Spleen (tissue), 11 donors: Measurements from ENCODE around the gene ATL3. TPM values are rescaled to one million over a fixed set of nuclear protein-coding genes. Genes with fewer than 3 reads are reported as not detected.
A peak's percentile ranks its signal among the peaks of the same experiment; 100 is the strongest.

Source experiments
- DNase-seq: peaks from one replicate; pipeline ENCODE4 v3.0.0-alpha.2; 2020
- H3K27ac ChIP-seq, 8 donors: fragments of 200-600 bp; sonication (generic) in 7 of 8; 1 replicate in 4 of 8; 2 replicates in 4 of 8; pipeline versions ENCODE4 v1.5.0 to v1.8.0; 2016 to 2021; ENCODE audit warnings: inconsistent platforms in 4 of 8, mild to moderate bottlenecking in 4 of 8, moderate library complexity in 1 of 8
- H3K27me3 ChIP-seq, 7 donors: fragments of 200-600 bp; sonication (generic) in 6 of 7; replicated peaks in 1 of 7; 1 replicate in 4 of 7; 2 replicates in 3 of 7; pipeline versions ENCODE4 v1.5.0 to v1.8.0; 2016 to 2021; ENCODE audit warnings: inconsistent platforms in 3 of 7, mild to moderate bottlenecking in 1 of 7
- H3K36me3 ChIP-seq, 6 donors: fragments of 200-600 bp; sonication (generic) in 5 of 6; 1 replicate in 4 of 6; 2 replicates in 2 of 6; pipeline versions ENCODE4 v1.5.0 to v1.8.0; 2016 to 2021; ENCODE audit warnings: inconsistent platforms in 2 of 6
- H3K4me1 ChIP-seq, 6 donors: fragments of 200-600 bp; sonication (generic) in 5 of 6; 1 replicate in 3 of 6; 2 replicates in 3 of 6; pipeline versions ENCODE4 v1.5.0 to v1.8.0; 2016 to 2021; ENCODE audit warnings: inconsistent platforms in 3 of 6
- H3K4me3 ChIP-seq, 8 donors: fragments of 200-600 bp; sonication (generic) in 7 of 8; 1 replicate in 4 of 8; 2 replicates in 4 of 8; pipeline versions ENCODE4 v1.5.0 to v1.8.0; 2016 to 2021; ENCODE audit warnings: inconsistent platforms in 4 of 8, mild to moderate bottlenecking in 4 of 8, moderate library complexity in 2 of 8
- H3K9me3 ChIP-seq, 8 donors: fragments of 200-600 bp; sonication (generic) in 7 of 8; 1 replicate in 4 of 8; 2 replicates in 4 of 8; pipeline versions ENCODE4 v1.5.0 to v1.8.0; 2016 to 2021; ENCODE audit warnings: inconsistent platforms in 4 of 8
- CTCF ChIP-seq, 11 experiments: fragments of 200-600 bp in 7 of 11; fragments of 450-650 bp in 4 of 11; sonication (generic) in 4 of 11; IDR thresholded peaks in 8 of 11; conservative IDR thresholded peaks in 3 of 11; 1 replicate in 7 of 11; 2 replicates in 4 of 11; pipeline versions ENCODE4 v1.4.0 to v1.8.0; 2016 to 2021; ENCODE audit warnings: antibody characterized with exemption in 11 of 11, inconsistent platforms in 4 of 11, mild to moderate bottlenecking in 1 of 11
- POLR2A ChIP-seq, 3 donors: fragments of 450-650 bp; IDR thresholded peaks; one replicate each; pipeline ENCODE4 v1.5.1; 2017; ENCODE audit warnings: antibody characterized with exemption in 3 of 3, mild to moderate bottlenecking in 1 of 3
- POLR2AphosphoS5 ChIP-seq, 3 donors: sonication (generic); formaldehyde crosslinking; IDR thresholded peaks; one replicate each; pipeline ENCODE4 v1.5.1; 2017; ENCODE audit warnings: antibody characterized with exemption in 3 of 3
- WGBS, 5 donors: extraction: QIAGEN DNeasy Blood & Tissue Kit in 3 of 5; methylation state at CpG; one replicate each; pipeline versions ENCODE4 v1.1.5 to v1.1.7; 2013 to 2018; 5-methylcytosine and 5-hydroxymethylcytosine counted together
- intact Hi-C: fragments of 100-400 bp; cut with DNase I; formaldehyde crosslinking; loops from one replicate; pipeline ENCODE4 v1.15.0; 2023; ENCODE audit warnings: low total_unique reads
- polyA plus RNA-seq, 3 donors: library from polyadenylated mRNA; stranded (reverse); fragments of 200-250 nt; gene quantifications; one replicate each; pipeline ENCODE4 v1.2.1, GENCODE V29; 2013
- total RNA-seq, 7 donors: library from RNA; depleted of rRNA in 3 of 7; stranded (reverse); fragments of >200 nt in 3 of 7; fragmentation: NEBNext Ultra II Directional in 4 of 7; extraction: Animal tissue kit (Norgen Biotek cat#: 25700) in 4 of 7; gene quantifications; one replicate each; pipeline versions ENCODE4 v1.1.0 to v1.2.1, GENCODE V29; 2016 to 2021
- donor health status: healthy with polysubstance abuse.
- donor health status: DM: no; HTN: no; CAD: no; lungs with moderate emphysema.
- donor health status: DM: no; HTN: no; CAD: no.
- donor health status: Bipolar disorder and iron deficiency.
- donor health status: healthy.
- donor health status: DM: no; HTN: no; CAD: no.
- donor health status: DM: yes; HTN: yes; CAD: no.

Gene ATL3
- total and polyA plus RNA-seq, 10 donors, result 5.7 to 58.5 (median 44.7) TPM

- peak overlapping the region in 6 of 8 donors; percentile 92 to 98 (median 96) for H3K27ac ChIP-seq
Observed at GRCh38 chr11:63672156-63672463, 934 bp upstream of the ATL3 start.

GRCh38 chr11:63670433-63671321 is 499 bp downstream of the ATL3 start:
- intact Hi-C loops, result no loop called here
- peak overlapping the region; percentile 92 to 99 (median 97) for H3K27ac ChIP-seq
- peaks cover 12 to 60% (median 47%) of the 10 kb centered on the region in 6 donors for H3K4me1 ChIP-seq
- TF ChIP-seq POLR2AphosphoS5 (IDR thresholded peaks at IDR 0.05), result no peak
- TF ChIP-seq CTCF (IDR thresholded peaks at IDR 0.05 in 8 of 11, conservative IDR thresholded peaks at IDR 0.05 in 3 of 11), result peak in 5 of 11 experiments; percentile 38 to 50 (median 44)
- peaks cover 0 to 14% (median 0%) of the 10 kb centered on the region in 6 donors for H3K36me3 ChIP-seq
- peak; percentile 90 for DNase-seq
- no peaks in the 10 kb centered on the region for H3K27me3 ChIP-seq
- H3K9me3 ChIP-seq, result no peaks in the 10 kb centered on the region
- peak overlapping the region; percentile 79 to 94 (median 86) for H3K4me3 ChIP-seq
- 1 to 7% (median 2%) methylated on average over 20 to 63 of the region's 63 CpGs for WGBS, 5 donors

More at GRCh38 chr11:63672156-63672463, 934 bp upstream of the ATL3 start:
- Histone ChIP-seq H3K9me3 (no peaks in the 10 kb centered on the region), H3K4me3 (peak overlapping the region in 1 of 8 donors; percentile 94), H3K36me3 (peaks cover 0 to 11% (median 0%) of the 10 kb centered on the region in 6 donors), H3K27me3 (no peaks in the 10 kb centered on the region), H3K4me1 (peaks cover 12 to 47% (median 40%) of the 10 kb centered on the region in 6 donors)
- intact Hi-C loops, result no loop called here
- DNase-seq, result no peak
- TF ChIP-seq CTCF (IDR thresholded peaks at IDR 0.05 in 8 of 11, conservative IDR thresholded peaks at IDR 0.05 in 3 of 11), result no peak
- TF ChIP-seq POLR2AphosphoS5 (IDR thresholded peaks at IDR 0.05), result no peak
- TF ChIP-seq POLR2A (IDR thresholded peaks at IDR 0.05), result no peak
- 95 to 98% (median 98%) methylated on average over 16 of the region's 16 CpGs for WGBS, 5 donors

DNA sequence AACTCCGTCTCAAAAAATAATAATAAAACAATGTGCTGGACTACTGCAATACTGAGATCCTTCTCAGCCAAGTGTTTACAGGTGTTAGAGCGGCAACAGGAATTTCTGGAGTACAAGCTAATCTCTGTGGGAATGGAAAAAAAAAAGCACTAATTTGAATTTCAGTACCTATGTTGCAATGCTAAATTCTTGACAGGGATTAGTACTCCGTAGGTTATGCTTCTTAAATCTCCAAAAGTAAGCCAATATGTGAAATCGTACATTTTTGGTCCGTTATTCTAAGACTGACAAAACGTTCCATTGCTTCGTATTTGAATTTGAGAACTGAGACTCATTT is 1.1 kb downstream of the ATL3 start:
- Histone ChIP-seq H3K27ac (peak overlapping the region; percentile 92 to 99 (median 97)), H3K36me3 (peaks cover 0 to 14% (median 0%) of the 10 kb centered on the region in 6 donors), H3K27me3 (no peaks in the 10 kb centered on the region), H3K4me1 (peaks cover 12 to 66% (median 49%) of the 10 kb centered on the region in 6 donors), H3K4me3 (peak overlapping the region; percentile 79 to 94 (median 86)), H3K9me3 (no peaks in the 10 kb centered on the region)
- DNase-seq, result no peak
- WGBS, 5 donors, result 24 to 47% (median 38%) methylated on average over 7 of the region's 7 CpGs
- intact Hi-C loops, result no loop called here
- TF ChIP-seq CTCF (IDR thresholded peaks at IDR 0.05 in 8 of 11, conservative IDR thresholded peaks at IDR 0.05 in 3 of 11), result no peak
- no peak for TF ChIP-seq POLR2A (IDR thresholded peaks at IDR 0.05)
- TF ChIP-seq POLR2AphosphoS5 (IDR thresholded peaks at IDR 0.05), result no peak
